ENCODE measurements around the gene EPHB3.

EPHB3 gene

DNA sequence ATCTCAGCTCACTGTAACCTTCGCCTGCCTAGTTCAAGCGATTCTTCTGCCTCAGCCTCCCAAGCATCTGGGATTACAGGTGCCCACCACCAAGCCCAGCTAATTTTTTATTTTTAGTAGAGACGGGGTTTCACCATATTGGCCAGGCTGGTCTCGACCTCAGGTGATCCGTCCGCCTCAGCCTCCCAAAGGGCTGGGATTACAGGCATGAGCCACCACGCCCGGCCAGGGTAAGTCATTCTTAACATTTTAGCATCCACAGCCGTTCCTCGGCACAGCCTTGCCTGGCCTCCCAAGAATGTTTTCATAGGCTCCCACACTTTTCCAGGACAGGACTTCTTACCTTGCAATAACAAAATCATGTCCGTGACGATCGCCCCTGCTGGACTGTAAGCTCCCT lies 8.7 kb upstream of the EPHB3 start:
- TF ChIP-seq, protein P1, sequence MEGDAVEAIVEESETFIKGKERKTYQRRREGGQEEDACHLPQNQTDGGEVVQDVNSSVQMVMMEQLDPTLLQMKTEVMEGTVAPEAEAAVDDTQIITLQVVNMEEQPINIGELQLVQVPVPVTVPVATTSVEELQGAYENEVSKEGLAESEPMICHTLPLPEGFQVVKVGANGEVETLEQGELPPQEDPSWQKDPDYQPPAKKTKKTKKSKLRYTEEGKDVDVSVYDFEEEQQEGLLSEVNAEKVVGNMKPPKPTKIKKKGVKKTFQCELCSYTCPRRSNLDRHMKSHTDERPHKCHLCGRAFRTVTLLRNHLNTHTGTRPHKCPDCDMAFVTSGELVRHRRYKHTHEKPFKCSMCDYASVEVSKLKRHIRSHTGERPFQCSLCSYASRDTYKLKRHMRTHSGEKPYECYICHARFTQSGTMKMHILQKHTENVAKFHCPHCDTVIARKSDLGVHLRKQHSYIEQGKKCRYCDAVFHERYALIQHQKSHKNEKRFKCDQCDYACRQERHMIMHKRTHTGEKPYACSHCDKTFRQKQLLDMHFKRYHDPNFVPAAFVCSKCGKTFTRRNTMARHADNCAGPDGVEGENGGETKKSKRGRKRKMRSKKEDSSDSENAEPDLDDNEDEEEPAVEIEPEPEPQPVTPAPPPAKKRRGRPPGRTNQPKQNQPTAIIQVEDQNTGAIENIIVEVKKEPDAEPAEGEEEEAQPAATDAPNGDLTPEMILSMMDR (IDR thresholded peaks at IDR 0.05; ENCODE audit: borderline replicate concordance, insufficient read depth, low read depth, low read length): no peak

GRCh38 chr3:184553385-184553784 lies 8.2 kb upstream of the EPHB3 start:
- no peak overlapping the region for H3K4me3 ChIP-seq (ENCODE audit: low read depth, low read length)
- TF ChIP-seq, protein P1 (IDR thresholded peaks at IDR 0.05; ENCODE audit: borderline replicate concordance, insufficient read depth, low read depth, low read length): no peak

More for the DNA sequence above, 8.7 kb upstream of the EPHB3 start:
- no peak overlapping the region for H3K4me3 ChIP-seq (ENCODE audit: low read depth, low read length)

GRCh38 chr3:184554461-184554860 lies 7.1 kb upstream of the EPHB3 start:
- no peak overlapping the region for H3K4me3 ChIP-seq (ENCODE audit: low read depth, low read length)
- TF ChIP-seq, protein P1 (IDR thresholded peaks at IDR 0.05; ENCODE audit: borderline replicate concordance, insufficient read depth, low read depth, low read length): no peak

GRCh38 chr3:184556582-184557347 lies 4.8 kb upstream of the EPHB3 start:
- TF ChIP-seq, protein P1 (IDR thresholded peaks at IDR 0.05; ENCODE audit: borderline replicate concordance, insufficient read depth, low read depth, low read length): no peak
- H3K4me3 ChIP-seq (ENCODE audit: low read depth, low read length): no peak overlapping the region

DNA sequence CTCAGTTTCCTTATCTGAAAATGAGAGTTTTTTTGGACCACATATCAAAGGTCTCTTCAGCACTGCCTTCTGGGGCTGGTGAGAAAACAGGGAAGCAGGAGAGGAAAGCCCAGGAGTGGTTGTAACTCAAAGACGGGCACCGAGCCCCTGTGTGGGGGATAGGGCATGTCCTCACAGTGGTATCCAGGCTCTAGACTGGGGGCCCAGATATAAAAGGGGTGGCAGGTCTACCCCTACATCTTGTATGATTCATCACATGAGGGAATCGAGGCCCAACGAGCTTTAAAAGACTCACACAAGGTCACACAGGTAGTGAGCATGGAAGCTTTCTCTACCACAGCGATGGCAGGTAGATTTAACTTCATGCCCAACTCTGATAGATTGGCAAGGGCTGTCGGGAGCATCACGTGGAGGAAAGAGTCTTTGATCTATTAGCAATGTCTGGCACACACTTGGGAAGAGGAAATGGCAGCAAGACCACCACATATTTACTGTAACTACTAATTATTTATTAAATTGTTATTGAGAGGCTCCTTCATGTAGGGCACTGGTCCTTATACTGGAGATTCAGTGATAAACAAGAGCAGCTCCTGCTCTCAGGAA lies 4.1 kb upstream of the EPHB3 start:
- TF ChIP-seq, protein P1 (IDR thresholded peaks at IDR 0.05; ENCODE audit: borderline replicate concordance, insufficient read depth, low read depth, low read length): no peak
- H3K4me3 ChIP-seq (ENCODE audit: low read depth, low read length): no peak overlapping the region

DNA sequence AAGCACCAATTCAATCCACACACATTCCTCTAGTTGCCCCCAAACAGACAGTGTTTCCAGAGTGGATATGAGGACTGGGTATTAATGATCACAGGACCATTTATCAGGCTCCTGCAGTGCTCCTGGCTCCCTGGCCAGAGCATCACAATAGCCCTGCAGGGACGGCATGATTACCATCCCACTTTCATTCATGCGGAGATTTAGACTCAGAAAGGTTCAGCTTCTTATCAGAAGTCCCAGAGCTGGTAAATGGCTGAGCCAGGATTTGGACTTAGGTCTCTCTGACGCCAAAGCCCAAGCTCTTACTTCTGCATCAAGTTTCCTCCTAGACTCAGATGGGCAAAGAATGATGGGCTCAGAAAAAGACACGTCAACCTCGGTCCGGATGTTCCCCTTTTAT lies 2.9 kb upstream of the EPHB3 start:
- TF ChIP-seq, protein P1 (IDR thresholded peaks at IDR 0.05; ENCODE audit: borderline replicate concordance, insufficient read depth, low read depth, low read length): no peak

GRCh38 chr3:184559336-184559735 lies 2.2 kb upstream of the EPHB3 start:
- TF ChIP-seq, protein P1 (IDR thresholded peaks at IDR 0.05; ENCODE audit: borderline replicate concordance, insufficient read depth, low read depth, low read length): no peak
- no peak overlapping the region for H3K4me3 ChIP-seq (ENCODE audit: low read depth, low read length)

More for the DNA sequence above, 2.9 kb upstream of the EPHB3 start:
- no peak overlapping the region for H3K4me3 ChIP-seq (ENCODE audit: low read depth, low read length)
